PC-9 (cell line): ENCODE data around the gene DGKA.

Experiments
- CTCF ChIP-seq: fragments of 200-600 bp; sonication (generic); conservative IDR thresholded peaks from 2 replicates; pipeline ENCODE4 v1.6.1; 2017; ENCODE audit warnings: mixed run types, antibody characterized with exemption, mild to moderate bottlenecking, moderate library complexity
- EZH2 ChIP-seq: fragments of 200-600 bp; sonication (generic); IDR thresholded peaks from 2 replicates; pipeline ENCODE4 v1.8.0; 2017; ENCODE audit warnings: antibody characterized with exemption, low read depth

- TF ChIP-seq CTCF (no peak), EZH2 (no peak)
These were observed 51.5 kb downstream of the DGKA start for GRCh38 chr12:55982319-55982936.
